Measurements from ENCODE around the gene STOML3.

STOML3 gene

DNA sequence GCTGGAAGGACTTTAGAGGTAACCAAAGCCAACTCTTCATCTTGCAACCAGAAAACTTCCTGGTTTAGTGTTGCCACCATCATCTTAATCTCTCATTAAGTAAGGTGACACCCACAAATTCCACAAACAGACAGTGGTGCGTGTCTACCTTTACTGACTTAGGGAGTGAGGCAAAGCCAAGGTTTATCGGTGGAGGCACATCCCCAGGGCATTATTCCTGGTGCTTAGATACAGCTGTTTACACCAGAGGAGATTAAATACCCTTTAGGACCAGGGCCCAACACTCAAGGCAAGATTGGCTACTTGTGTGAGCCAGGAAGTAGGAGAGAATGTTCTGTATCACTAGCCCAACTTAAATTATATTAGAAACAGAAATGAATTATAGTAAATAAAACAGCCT lies 9.5 kb downstream of the STOML3 start:
- DNase-seq (ENCODE audit: low read depth in 3 of 3), result no peak

GRCh38 chr13:38980750-38981078 lies 9.9 kb downstream of the STOML3 start:
- no peak for DNase-seq (ENCODE audit: low read depth in 3 of 3)

GRCh38 chr13:38979891-38980749 lies 10.5 kb downstream of the STOML3 start:
- no peak for DNase-seq (ENCODE audit: low read depth in 3 of 3)

DNA sequence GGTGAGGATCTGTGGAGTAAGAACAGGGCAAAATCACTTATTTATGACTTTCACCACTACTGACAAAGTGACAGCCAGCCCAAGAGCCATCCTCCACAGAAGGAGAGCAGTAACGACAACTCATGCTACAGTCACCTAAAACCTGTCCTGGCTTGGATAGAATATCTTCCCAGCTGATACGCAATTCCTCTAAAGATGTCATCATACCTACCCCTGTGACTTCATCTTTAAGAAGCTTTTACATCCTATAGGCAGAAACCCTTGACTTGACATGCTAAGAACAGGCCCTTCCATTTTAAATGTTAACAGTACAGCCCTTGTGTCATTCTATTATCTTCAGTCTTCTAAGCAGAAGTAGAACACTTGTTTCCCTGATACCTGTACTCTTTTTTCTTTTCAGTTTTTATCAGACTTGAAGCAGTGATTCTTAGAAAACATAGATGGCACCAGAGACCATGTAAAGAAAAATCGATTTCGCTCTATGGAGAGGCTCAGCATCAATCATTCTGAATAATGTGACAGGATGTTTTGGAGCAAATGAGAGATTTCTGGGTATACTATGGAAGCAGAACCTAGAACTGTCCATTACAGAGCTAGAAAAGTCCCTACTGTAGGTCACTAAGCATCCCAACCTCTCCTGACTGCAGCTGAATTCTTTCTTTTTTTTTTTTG lies 20.1 kb downstream of the STOML3 start:
- no peak for DNase-seq (ENCODE audit: low read depth in 3 of 3)

- DNase-seq (ENCODE audit: low read depth in 3 of 3), result no peak
Measured at GRCh38 chr13:38969187-38969586, 21.4 kb downstream of the STOML3 start.

GRCh38 chr13:38967446-38967845 lies 23.2 kb downstream of the STOML3 start:
- DNase-seq (ENCODE audit: low read depth in 3 of 3), result no peak

GRCh38 chr13:38965281-38965680 lies 25.4 kb downstream of the STOML3 start:
- no peak for DNase-seq (ENCODE audit: low read depth in 3 of 3)

DNA sequence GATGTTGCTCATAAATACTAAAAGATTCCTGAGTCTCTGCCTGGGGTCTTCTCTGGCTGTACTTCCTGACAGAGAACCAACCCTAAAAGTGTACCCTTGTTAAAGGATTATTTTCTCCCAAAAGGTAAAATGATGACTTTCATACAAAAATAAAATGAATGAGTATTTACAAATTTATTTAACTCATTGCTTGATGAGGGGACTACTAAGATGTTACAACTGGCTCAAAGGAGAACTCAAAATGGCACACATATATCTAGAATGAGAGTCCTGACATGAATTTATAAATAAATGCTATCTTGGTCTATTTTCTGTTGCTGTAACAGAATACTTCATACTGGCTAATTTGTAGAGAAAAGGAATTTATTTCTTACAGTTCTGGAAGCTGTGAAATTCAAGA lies 30.5 kb downstream of the STOML3 start:
- DNase-seq (ENCODE audit: low read depth in 3 of 3), result no peak

GRCh38 chr13:38957794-38958592 lies 32.6 kb downstream of the STOML3 start:
- no peak for DNase-seq (ENCODE audit: low read depth in 3 of 3)

DNA sequence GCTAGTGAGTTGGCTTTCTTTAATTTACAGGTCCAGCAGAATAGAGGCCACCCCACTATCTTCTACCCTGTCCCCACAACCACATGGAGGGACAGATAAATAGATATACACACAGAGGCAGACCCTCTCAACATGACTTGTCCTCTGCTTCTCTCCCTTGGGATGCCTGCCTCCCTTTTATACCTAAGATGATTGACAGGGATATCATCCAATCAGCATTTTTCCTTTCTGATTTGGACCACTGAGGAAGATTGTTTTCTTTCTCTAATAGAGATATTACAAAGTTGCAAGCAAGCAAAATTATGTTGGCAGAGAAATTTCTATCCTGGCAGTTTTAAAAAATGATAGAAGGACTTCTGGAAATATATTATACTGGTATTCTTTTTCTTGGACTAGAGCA lies 35.8 kb downstream of the STOML3 start:
- no peak for DNase-seq (ENCODE audit: low read depth in 3 of 3)

DNA sequence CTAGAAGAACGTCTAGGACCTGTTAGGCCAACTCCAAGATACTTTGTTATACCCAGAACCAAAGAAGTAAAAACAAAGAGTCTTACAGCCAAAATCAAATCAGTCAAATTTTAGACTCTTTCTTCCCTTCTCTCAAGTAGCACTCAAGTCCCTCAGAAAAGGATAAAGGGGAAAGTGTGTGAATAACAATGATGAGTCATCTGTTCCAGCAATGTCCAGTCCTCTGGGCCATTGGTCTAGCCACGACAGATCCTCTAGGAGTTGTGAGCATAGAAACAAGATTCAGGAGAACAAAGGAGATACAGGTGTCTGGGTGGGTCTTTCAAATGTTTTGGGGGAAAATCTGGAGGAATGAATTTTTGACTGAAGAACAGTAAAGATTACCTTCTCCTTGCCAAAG lies 36.3 kb downstream of the STOML3 start:
- no peak for DNase-seq (ENCODE audit: low read depth in 3 of 3)

DNA sequence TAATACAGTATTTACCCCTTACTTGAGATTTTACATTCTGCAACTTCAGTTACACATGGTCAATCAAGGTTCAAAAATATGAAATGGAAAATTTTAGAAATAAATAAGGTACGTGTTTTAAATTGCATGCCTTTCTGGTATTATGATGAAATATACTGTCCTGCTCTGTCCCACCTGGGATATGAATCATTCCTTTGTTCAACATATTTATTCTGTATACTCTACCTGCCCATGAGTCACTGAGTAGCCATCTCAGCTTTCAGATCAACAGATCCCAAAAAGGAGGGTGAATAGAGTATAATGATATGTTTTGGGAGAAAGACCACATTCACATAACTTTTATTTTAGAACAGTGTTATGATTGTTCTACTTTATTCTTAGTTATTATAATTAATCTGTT lies 37.8 kb downstream of the STOML3 start:
- no peak for DNase-seq (ENCODE audit: low read depth in 3 of 3)

DNA sequence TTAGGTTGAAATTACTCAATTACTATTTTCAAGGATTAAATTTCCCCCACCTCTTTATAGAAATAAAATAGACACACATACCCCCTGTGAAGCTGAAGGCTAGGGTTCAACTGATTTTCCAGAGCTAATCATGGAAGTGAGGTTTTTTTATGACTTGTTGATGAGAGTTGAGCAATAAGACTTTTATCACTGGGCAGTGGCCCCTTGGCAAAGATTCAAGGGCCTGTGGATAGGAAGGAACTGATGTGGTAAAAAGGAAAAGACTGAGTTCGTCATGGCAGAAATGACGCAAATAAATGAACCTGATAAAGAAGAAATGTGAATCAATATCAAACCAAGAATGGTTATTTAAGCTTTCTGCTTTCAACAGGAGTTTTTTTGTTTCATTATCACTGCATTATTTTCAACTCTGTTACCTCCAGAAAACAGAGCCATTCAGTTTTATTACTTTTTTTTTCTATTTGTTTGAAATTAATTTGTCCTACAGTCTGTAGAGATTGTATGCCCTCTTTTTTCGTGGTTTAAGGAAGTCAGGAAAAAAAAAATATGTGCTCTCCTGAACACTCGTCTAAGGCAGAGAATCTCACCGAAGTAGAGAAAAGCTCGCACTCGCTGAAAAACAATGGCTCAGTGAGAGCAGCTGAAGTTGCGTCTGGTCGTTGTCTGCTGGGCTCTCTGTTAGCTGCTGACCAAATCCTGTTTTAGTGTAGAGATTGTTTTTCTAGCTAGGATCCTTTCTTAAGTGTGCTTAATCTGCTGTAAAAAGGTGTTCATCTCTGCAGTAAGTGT lies 38.9 kb downstream of the STOML3 start:
- peak in 1 of 3 experiments; percentile 2 for DNase-seq (ENCODE audit: low read depth in 3 of 3)

- DNase-seq (ENCODE audit: low read depth in 3 of 3), result no peak
Measured at GRCh38 chr13:38950987-38951386, 39.6 kb downstream of the STOML3 start.

DNA sequence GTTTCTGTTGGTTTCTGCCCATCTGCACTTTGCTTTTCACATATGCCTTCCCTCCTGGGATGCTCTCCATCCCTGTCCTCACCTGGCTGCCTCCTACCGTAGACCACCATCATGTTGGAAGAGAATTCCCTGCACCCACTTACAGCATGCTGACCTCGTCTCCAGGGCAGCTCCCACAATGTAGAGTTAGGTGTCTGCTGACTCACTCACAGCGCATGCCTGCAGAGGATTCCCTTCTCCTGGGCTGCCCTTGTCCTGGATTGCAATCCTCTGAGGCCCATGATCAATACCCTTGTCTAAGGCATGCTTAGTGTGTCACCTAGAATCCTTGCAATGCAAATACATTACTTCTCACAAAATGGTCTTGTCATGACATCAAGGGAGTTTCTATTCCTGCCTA lies 43.6 kb downstream of the STOML3 start:
- no peak for DNase-seq (ENCODE audit: low read depth in 3 of 3)

- no peak for DNase-seq (ENCODE audit: low read depth in 3 of 3)
Measured at GRCh38 chr13:38944219-38944618, 46.4 kb downstream of the STOML3 start.

GRCh38 chr13:38943231-38943630 lies 47.4 kb downstream of the STOML3 start:
- no peak for DNase-seq (ENCODE audit: low read depth in 3 of 3)

DNA sequence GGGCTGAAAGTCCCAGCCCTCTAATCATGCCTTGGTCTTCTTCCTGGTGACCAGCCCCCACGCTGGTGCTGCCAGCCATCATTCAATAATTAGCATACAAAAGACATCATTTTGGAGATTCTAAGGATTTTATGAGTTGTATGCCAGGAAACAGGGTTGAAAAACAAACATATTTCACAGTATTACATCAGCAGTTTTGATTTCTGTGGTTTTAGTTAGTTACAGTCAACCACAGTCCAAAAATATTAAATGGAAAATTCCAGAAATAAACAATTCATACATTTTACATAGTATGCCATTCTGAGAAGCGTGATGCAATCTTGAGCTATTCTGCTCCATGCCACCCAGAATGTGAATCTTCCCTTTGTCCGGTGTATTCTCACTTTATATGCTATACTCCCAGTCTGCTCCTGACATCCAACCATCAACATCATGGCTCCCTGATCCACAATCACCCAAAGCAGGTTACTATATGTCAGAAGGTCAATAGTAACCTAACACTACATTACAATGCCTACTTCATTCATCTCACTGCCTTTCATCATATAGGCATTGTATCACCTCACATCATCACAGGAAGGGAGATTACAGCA lies 49.2 kb downstream of the STOML3 start:
- DNase-seq (ENCODE audit: low read depth in 3 of 3), result no peak

- DNase-seq (ENCODE audit: low read depth in 3 of 3), result no peak
Measured at GRCh38 chr13:38933786-38934185, 56.8 kb downstream of the STOML3 start.

GRCh38 chr13:38922170-38922569 lies 68.5 kb downstream of the STOML3 start:
- DNase-seq (ENCODE audit: low read depth in 3 of 3), result no peak

DNA sequence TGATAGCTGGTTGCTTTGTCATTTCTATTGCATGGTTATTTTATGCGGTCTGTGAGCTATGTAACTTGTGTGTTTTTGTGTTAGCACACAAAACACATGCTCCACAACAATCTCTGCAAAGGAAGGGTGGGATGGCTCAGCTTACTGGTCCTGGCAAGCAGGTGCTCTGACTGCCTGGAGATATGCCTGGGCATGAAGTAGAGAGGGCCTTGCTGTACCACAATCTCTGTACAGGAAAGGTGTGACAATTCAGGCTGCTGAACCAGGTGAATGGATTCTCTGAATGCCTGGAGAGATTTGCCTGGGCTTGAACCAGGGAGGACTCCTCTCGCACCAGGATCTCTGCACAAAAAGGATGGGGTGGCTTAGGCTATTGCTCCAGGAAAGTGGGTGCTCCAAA lies 69.5 kb downstream of the STOML3 start:
- no peak for DNase-seq (ENCODE audit: low read depth in 3 of 3)

Data from stimulated activated CD4-positive, alpha-beta T cell treated with anti-CD3 and anti-CD28 coated beads, TNF-alpha, amount 100 ng/mL, for 24 hours (primary cell).